WTC11 (cell line): ENCODE measurements around the gene NIFK. TPM values are rescaled to one million over a fixed set of nuclear protein-coding genes. Genes with fewer than 3 reads are reported as not detected.

Experiments used
- ATAC-seq: fragments of 200-7000 bp; cut with Tn5 transposase; 2 replicates; pipeline ENCODE4 v1.10.0; 2021; ENCODE audit warnings: mild to moderate bottlenecking, moderate library complexity
- CTCF ChIA-PET: fragments of 300-600 bp; sonication (Branson Sonifier 250); formaldehyde crosslinking; loops from one replicate; lab custom pipeline; 2021; ENCODE audit warnings: antibody characterized with exemption; lab: Charles Lee
- POLR2A ChIA-PET: fragments of 350-600 bp; sonication (Branson Sonifier 250); formaldehyde crosslinking; loops from one replicate; lab custom pipeline; 2021; ENCODE audit warnings: antibody characterized with exemption; lab: Charles Lee
- DNase-seq: peaks from one replicate; pipeline ENCODE4 v3.0.0; 2021; ENCODE audit warnings: low spot score
- H3K27ac Mint-ChIP-seq: 2 replicates; pipeline ENCODE4 v1.8.0; 2021; ENCODE audit warnings: mixed read lengths
- H3K27me3 Mint-ChIP-seq: 2 replicates; pipeline ENCODE4 v1.8.0; 2021; ENCODE audit warnings: low read depth, mild to moderate bottlenecking, moderate library complexity, mixed read lengths
- H3K36me3 Mint-ChIP-seq: 2 replicates; pipeline ENCODE4 v1.8.0; 2021; ENCODE audit warnings: mixed read lengths
- H3K4me1 Mint-ChIP-seq: 2 replicates; pipeline ENCODE4 v1.8.0; 2022; ENCODE audit warnings: mixed read lengths
- H3K4me3 Mint-ChIP-seq: 2 replicates; pipeline ENCODE4 v1.8.0; 2021; ENCODE audit warnings: mild to moderate bottlenecking, moderate library complexity, mixed read lengths
- H3K9me3 Mint-ChIP-seq: 2 replicates; pipeline ENCODE4 v1.8.0; 2021; ENCODE audit warnings: mixed read lengths
- ATF1 ChIP-seq: sonication (generic); formaldehyde crosslinking; IDR thresholded peaks from 2 replicates; pipeline ENCODE4 v1.8.1; 2023; ENCODE audit warnings: mild to moderate bottlenecking, moderate library complexity, missing genetic modification reagents
- E2F1 ChIP-seq: sonication (generic); formaldehyde crosslinking; IDR thresholded peaks from 2 replicates; pipeline ENCODE4 v1.8.0; 2022; ENCODE audit warnings: mild to moderate bottlenecking, missing genetic modification reagents
- ESRRA ChIP-seq: sonication (generic); formaldehyde crosslinking; IDR thresholded peaks from 2 replicates; pipeline ENCODE4 v1.8.1; 2022; ENCODE audit warnings: mild to moderate bottlenecking, missing genetic modification reagents, borderline replicate concordance
- GTF2I ChIP-seq: fragments of 250-450 bp; sonication (Bioruptor Pico); conservative IDR thresholded peaks from 2 replicates; pipeline ENCODE4 v1.4.0; 2021; ENCODE audit warnings: mild to moderate bottlenecking
- HMGA2 ChIP-seq: fragments of 250-450 bp; sonication (Bioruptor Pico); IDR thresholded peaks from 2 replicates; pipeline ENCODE4 v1.4.0; 2021; ENCODE audit warnings: mild to moderate bottlenecking, moderate library complexity
- JAZF1 ChIP-seq: fragments of 250-450 bp; sonication (Bioruptor Pico); IDR thresholded peaks from 2 replicates; pipeline ENCODE4 v1.9.0; 2021; ENCODE audit warnings: moderate library complexity, mild to moderate bottlenecking, inconsistent platforms
- KAT7 ChIP-seq: sonication (generic); formaldehyde crosslinking; IDR thresholded peaks from 2 replicates; pipeline ENCODE4 v1.8.1; 2023; ENCODE audit warnings: missing genetic modification reagents, mild to moderate bottlenecking, borderline replicate concordance
- NFATC4 ChIP-seq: fragments of 250-450 bp; sonication (Bioruptor Pico); IDR thresholded peaks from 2 replicates; pipeline ENCODE4 v1.9.0; 2021; ENCODE audit warnings: mild to moderate bottlenecking
- NFE2L1 ChIP-seq: sonication (generic); formaldehyde crosslinking; IDR thresholded peaks from 2 replicates; pipeline ENCODE4 v1.8.1; 2023; ENCODE audit warnings: missing genetic modification reagents
- SP1 ChIP-seq: sonication (generic); formaldehyde crosslinking; conservative IDR thresholded peaks from 2 replicates; pipeline ENCODE4 v1.8.1; 2022; ENCODE audit warnings: missing genetic modification reagents
- STAT6 ChIP-seq: sonication (generic); formaldehyde crosslinking; conservative IDR thresholded peaks from 2 replicates; pipeline ENCODE4 v1.8.1; 2023; ENCODE audit warnings: mild to moderate bottlenecking, low read depth, missing genetic modification reagents, moderate library complexity
- ZNF396 ChIP-seq: fragments of 250-450 bp; sonication (Bioruptor Pico); IDR thresholded peaks from 2 replicates; pipeline ENCODE4 v1.8.0; 2021; ENCODE audit warnings: mild to moderate bottlenecking, moderate library complexity, borderline replicate concordance
- ZNF416 ChIP-seq: fragments of 250-450 bp; sonication (Bioruptor Pico); IDR thresholded peaks from 2 replicates; pipeline ENCODE4 v1.9.0; 2021; ENCODE audit warnings: mild to moderate bottlenecking, inconsistent platforms
- ZNF671 ChIP-seq: fragments of 250-450 bp; sonication (Bioruptor Pico); IDR thresholded peaks from 2 replicates; pipeline ENCODE4 v1.8.0; 2021; ENCODE audit warnings: mild to moderate bottlenecking
- total RNA-seq: library from RNA; stranded (reverse); gene quantifications from 3 replicates; pipeline ENCODE4 v1.2.3, GENCODE V29; 2021
- TF ChIP-seq, protein P1 (sequence below): fragments of 250-450 bp; sonication (Bioruptor Pico); IDR thresholded peaks from 2 replicates; pipeline ENCODE4 v1.9.0; 2021; ENCODE audit warnings: mild to moderate bottlenecking
- TF ChIP-seq, protein P2 (sequence below): sonication (generic); formaldehyde crosslinking; IDR thresholded peaks from 2 replicates; pipeline ENCODE4 v1.8.0; 2022; ENCODE audit warnings: missing genetic modification reagents
- TF ChIP-seq, protein P3 (sequence below): sonication (generic); formaldehyde crosslinking; IDR thresholded peaks from 2 replicates; pipeline ENCODE4 v1.8.0; 2023; ENCODE audit warnings: missing genetic modification reagents

The NIFK gene
- total RNA-seq, 1 experiment from 2014 or later: 91.3 TPM

DNA sequence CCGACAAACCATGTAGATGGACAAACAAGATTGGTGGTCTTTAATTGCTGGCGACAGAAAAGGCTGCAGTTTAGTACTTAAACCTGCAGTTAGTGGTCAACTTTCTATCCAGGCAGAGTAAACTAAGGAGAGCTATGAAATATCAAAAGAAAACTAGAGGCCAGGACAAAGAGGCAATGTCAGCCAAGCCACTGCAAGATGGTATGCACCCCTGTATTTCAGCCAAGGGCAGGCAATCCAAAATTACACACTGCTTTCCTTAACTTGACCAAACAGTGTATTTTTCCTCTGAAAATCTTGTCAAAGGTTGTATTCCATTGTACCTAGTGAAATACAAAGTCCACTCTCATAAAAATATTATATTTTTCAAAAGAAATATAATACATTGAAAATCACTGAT is 9.3 kb downstream of the NIFK start:
- Mint-ChIP-seq H3K36me3 (peaks cover 51% of the 10 kb centered on the region), H3K27me3 (no peaks in the 10 kb centered on the region), H3K9me3 (no peaks in the 10 kb centered on the region), H3K4me3 (no peak overlapping the region), H3K4me1 (no peaks in the 10 kb centered on the region), H3K27ac (no peak overlapping the region; the same call in 1 of the 2 replicates)
- POLR2A ChIA-PET: no interaction called here
- CTCF ChIA-PET: no interaction called here
- no peak for ATAC-seq
- no peak for DNase-seq
- no peak for TF ChIP-seq JAZF1 (CRISPR knock-in tag)
- TF ChIP-seq SP1: no peak
- TF ChIP-seq, protein P1, sequence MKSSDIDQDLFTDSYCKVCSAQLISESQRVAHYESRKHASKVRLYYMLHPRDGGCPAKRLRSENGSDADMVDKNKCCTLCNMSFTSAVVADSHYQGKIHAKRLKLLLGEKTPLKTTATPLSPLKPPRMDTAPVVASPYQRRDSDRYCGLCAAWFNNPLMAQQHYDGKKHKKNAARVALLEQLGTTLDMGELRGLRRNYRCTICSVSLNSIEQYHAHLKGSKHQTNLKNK: no peak

- H3K4me3 Mint-ChIP-seq: no peak overlapping the region
- DNase-seq: no peak
- POLR2A ChIA-PET: interaction anchor here (0.6 kb wide), 1 partner anchor 452 kb away, joined by 5 read pairs; no protein-coding TSS in a partner anchor
- TF ChIP-seq NFATC4: no peak
- TF ChIP-seq, protein P2, sequence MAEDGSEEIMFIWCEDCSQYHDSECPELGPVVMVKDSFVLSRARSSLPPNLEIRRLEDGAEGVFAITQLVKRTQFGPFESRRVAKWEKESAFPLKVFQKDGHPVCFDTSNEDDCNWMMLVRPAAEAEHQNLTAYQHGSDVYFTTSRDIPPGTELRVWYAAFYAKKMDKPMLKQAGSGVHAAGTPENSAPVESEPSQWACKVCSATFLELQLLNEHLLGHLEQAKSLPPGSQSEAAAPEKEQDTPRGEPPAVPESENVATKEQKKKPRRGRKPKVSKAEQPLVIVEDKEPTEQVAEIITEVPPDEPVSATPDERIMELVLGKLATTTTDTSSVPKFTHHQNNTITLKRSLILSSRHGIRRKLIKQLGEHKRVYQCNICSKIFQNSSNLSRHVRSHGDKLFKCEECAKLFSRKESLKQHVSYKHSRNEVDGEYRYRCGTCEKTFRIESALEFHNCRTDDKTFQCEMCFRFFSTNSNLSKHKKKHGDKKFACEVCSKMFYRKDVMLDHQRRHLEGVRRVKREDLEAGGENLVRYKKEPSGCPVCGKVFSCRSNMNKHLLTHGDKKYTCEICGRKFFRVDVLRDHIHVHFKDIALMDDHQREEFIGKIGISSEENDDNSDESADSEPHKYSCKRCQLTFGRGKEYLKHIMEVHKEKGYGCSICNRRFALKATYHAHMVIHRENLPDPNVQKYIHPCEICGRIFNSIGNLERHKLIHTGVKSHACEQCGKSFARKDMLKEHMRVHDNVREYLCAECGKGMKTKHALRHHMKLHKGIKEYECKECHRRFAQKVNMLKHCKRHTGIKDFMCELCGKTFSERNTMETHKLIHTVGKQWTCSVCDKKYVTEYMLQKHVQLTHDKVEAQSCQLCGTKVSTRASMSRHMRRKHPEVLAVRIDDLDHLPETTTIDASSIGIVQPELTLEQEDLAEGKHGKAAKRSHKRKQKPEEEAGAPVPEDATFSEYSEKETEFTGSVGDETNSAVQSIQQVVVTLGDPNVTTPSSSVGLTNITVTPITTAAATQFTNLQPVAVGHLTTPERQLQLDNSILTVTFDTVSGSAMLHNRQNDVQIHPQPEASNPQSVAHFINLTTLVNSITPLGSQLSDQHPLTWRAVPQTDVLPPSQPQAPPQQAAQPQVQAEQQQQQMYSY (CRISPR knock-in tag): no peak
- TF ChIP-seq GTF2I (CRISPR knock-in tag): no peak
- TF ChIP-seq, protein P3, sequence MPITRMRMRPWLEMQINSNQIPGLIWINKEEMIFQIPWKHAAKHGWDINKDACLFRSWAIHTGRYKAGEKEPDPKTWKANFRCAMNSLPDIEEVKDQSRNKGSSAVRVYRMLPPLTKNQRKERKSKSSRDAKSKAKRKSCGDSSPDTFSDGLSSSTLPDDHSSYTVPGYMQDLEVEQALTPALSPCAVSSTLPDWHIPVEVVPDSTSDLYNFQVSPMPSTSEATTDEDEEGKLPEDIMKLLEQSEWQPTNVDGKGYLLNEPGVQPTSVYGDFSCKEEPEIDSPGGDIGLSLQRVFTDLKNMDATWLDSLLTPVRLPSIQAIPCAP (CRISPR knock-in tag): no peak
- TF ChIP-seq ZNF396 (CRISPR knock-in tag): no peak
- no peak for TF ChIP-seq E2F1
- no peak for TF ChIP-seq HMGA2 (CRISPR knock-in tag)
- TF ChIP-seq ZNF671 (CRISPR knock-in tag): no peak
- no peak for TF ChIP-seq KAT7 (CRISPR knock-in tag)
- no peak for TF ChIP-seq ZNF416 (CRISPR knock-in tag)
- no peak for TF ChIP-seq ESRRA (CRISPR knock-in tag)
- TF ChIP-seq STAT6 (CRISPR knock-in tag): no peak
- no peak for TF ChIP-seq NFE2L1 (CRISPR knock-in tag)
- TF ChIP-seq ATF1: no peak
- TF ChIP-seq, all 79 proteins: peak for 0
- Mint-ChIP-seq H3K27ac (no peak overlapping the region), H3K4me1 (no peaks in the 10 kb centered on the region), H3K27me3 (no peaks in the 10 kb centered on the region), H3K36me3 (peaks cover 16% of the 10 kb centered on the region), H3K9me3 (no peaks in the 10 kb centered on the region)
- ATAC-seq: no peak
- CTCF ChIA-PET: no interaction called here
Measured at GRCh38 chr2:121723316-121723715, 13.4 kb downstream of the NIFK start.
